Liver (tissue), 9 donors: ENCODE measurements around the gene IL32. TPM values are rescaled to one million over a fixed set of nuclear protein-coding genes. Genes with fewer than 3 reads are reported as not detected.

Experiments
- DNase-seq: peaks from one replicate; pipeline ENCODE4 v3.0.0-alpha.2; 2017; ENCODE audit warnings: low spot score
- H3K27ac ChIP-seq, 2 donors: one replicate each; pipeline ENCODE4 v1.7.0; 2013; ENCODE audit warnings: inconsistent platforms in 2 of 2, low read length in 2 of 2, control low read depth in 1 of 2, low read depth in 1 of 2, mild to moderate bottlenecking in 1 of 2
- H3K27me3 ChIP-seq, 4 donors: one replicate each; pipeline versions ENCODE4 v1.6.1 to v1.7.0; 2013; ENCODE audit warnings: low read length in 3 of 4, inconsistent platforms in 1 of 4, mild to moderate bottlenecking in 1 of 4, moderate library complexity in 1 of 4; ENCODE audit not compliant: control insufficient read depth in 4 of 4, insufficient read depth in 4 of 4
- H3K36me3 ChIP-seq, 4 donors: one replicate each; pipeline versions ENCODE4 v1.6.1 to v1.7.0; 2013; ENCODE audit warnings: low read length in 3 of 4, mild to moderate bottlenecking in 3 of 4, low read depth in 1 of 4, moderate library complexity in 1 of 4; ENCODE audit not compliant: control insufficient read depth in 4 of 4, insufficient read depth in 3 of 4
- H3K4me1 ChIP-seq, 4 donors: one replicate each; pipeline versions ENCODE4 v1.6.1 to v1.7.0; 2013; ENCODE audit warnings: low read length in 3 of 4, mild to moderate bottlenecking in 3 of 4, moderate library complexity in 1 of 4; ENCODE audit not compliant: control insufficient read depth in 4 of 4, insufficient read depth in 4 of 4
- H3K4me3 ChIP-seq, 3 donors: one replicate each; pipeline versions ENCODE4 v1.6.1 to v1.7.0; 2013; ENCODE audit warnings: low read length in 3 of 3, control low read depth in 1 of 3, low read depth in 1 of 3, mild to moderate bottlenecking in 1 of 3
- H3K9ac ChIP-seq, 2 donors: one replicate each; pipeline ENCODE4 v1.7.0; 2013; ENCODE audit warnings: low read length in 2 of 2, mild to moderate bottlenecking in 2 of 2, moderate library complexity in 2 of 2, control low read depth in 1 of 2, low read depth in 1 of 2
- H3K9me3 ChIP-seq, 4 donors: one replicate each; pipeline versions ENCODE4 v1.6.1 to v1.7.0; 2013; ENCODE audit warnings: low read length in 3 of 4; ENCODE audit not compliant: control insufficient read depth in 4 of 4
- ATF3 ChIP-seq: IDR thresholded peaks from 2 replicates; pipeline ENCODE4 v1.6.1; 2016; ENCODE audit warnings: antibody characterized with exemption
- EGR1 ChIP-seq, 2 donors: IDR thresholded peaks; 2 replicates each; pipeline ENCODE4 v1.6.1; 2016 to 2018; ENCODE audit warnings: antibody characterized with exemption in 2 of 2, low read depth in 2 of 2
- FOXA1 ChIP-seq: IDR thresholded peaks from 2 replicates; pipeline ENCODE4 v1.6.1; 2016; ENCODE audit warnings: antibody characterized with exemption
- FOXA2 ChIP-seq: IDR thresholded peaks from 2 replicates; pipeline ENCODE4 v1.6.1; 2016; ENCODE audit warnings: antibody characterized with exemption
- GABPA ChIP-seq, 2 donors: IDR thresholded peaks in 1 of 2; conservative IDR thresholded peaks in 1 of 2; 2 replicates each; pipeline ENCODE4 v1.6.1; 2016; ENCODE audit warnings: antibody characterized with exemption in 2 of 2, mild to moderate bottlenecking in 1 of 2, moderate library complexity in 1 of 2
- HNF4A ChIP-seq, 2 donors: conservative IDR thresholded peaks; 2 replicates each; pipeline ENCODE4 v1.6.1; 2016; ENCODE audit warnings: antibody characterized with exemption in 2 of 2, mild to moderate bottlenecking in 2 of 2
- HNF4G ChIP-seq: IDR thresholded peaks from 2 replicates; pipeline ENCODE4 v1.6.1; 2016; ENCODE audit warnings: antibody characterized with exemption
- JUND ChIP-seq, 2 donors: IDR thresholded peaks; 2 replicates each; pipeline ENCODE4 v1.6.1; 2016; ENCODE audit warnings: antibody characterized with exemption in 2 of 2
- RAD21 ChIP-seq, 2 donors: IDR thresholded peaks; 2 replicates each; pipeline ENCODE4 v1.6.1; 2016; ENCODE audit warnings: antibody characterized with exemption in 2 of 2, mild to moderate bottlenecking in 2 of 2
- REST ChIP-seq: IDR thresholded peaks from 2 replicates; pipeline ENCODE4 v1.6.1; 2016; ENCODE audit warnings: antibody characterized with exemption, mild to moderate bottlenecking
- RXRA ChIP-seq, 2 donors: IDR thresholded peaks; 2 replicates each; pipeline ENCODE4 v1.6.1; 2017 to 2018; ENCODE audit warnings: antibody characterized with exemption in 2 of 2, mild to moderate bottlenecking in 1 of 2
- SP1 ChIP-seq: IDR thresholded peaks from 2 replicates; pipeline ENCODE4 v1.6.1; 2018; ENCODE audit warnings: antibody characterized with exemption, mild to moderate bottlenecking
- TAF1 ChIP-seq: conservative IDR thresholded peaks from 2 replicates; pipeline ENCODE4 v1.6.1; 2016; ENCODE audit warnings: antibody characterized with exemption, mild to moderate bottlenecking
- YY1 ChIP-seq: IDR thresholded peaks from 2 replicates; pipeline ENCODE4 v1.6.1; 2016; ENCODE audit warnings: antibody characterized with exemption, mild to moderate bottlenecking
- ZBTB33 ChIP-seq: IDR thresholded peaks from 2 replicates; pipeline ENCODE4 v1.6.1; 2016; ENCODE audit warnings: antibody characterized with exemption
- WGBS: extraction: QIAGEN DNeasy Blood & Tissue Kit; methylation state at CpG from one replicate; pipeline ENCODE4 v1.1.7; 2013; 5-methylcytosine and 5-hydroxymethylcytosine counted together
- polyA plus RNA-seq, 2 donors: library from polyadenylated mRNA; stranded (reverse) in 1 of 2; unstranded in 1 of 2; fragments of 200-250 nt in 1 of 2; fragments of >200 nt in 1 of 2; fragmentation: Nextera tagmentation in 1 of 2; extraction: Ambion mirVana in 1 of 2; gene quantifications; one replicate each; pipeline versions ENCODE4 v1.2.1 to v1.2.3, GENCODE V29; 2013 to 2015
- total RNA-seq, 2 donors: library from RNA; depleted of rRNA; stranded (reverse); fragments of >200 nt; gene quantifications; one replicate each; pipeline ENCODE4 v1.2.3, GENCODE V29; 2014
- TF ChIP-seq, protein P1 (sequence below): IDR thresholded peaks from 2 replicates; pipeline ENCODE4 v1.6.1; 2016; ENCODE audit warnings: antibody characterized with exemption
- TF ChIP-seq, protein P2 (sequence below): fragments of 150-350 bp; IDR thresholded peaks from 2 replicates; pipeline ENCODE4 v1.5.1; 2017; ENCODE audit warnings: improper control_type of control experiment, low read depth, low read length; ENCODE audit not compliant: missing input control
- donor health status: healthy.
- donor health status: healthy.
- donor health status: healthy.
- donor health status: healthy.
- donor health status: healthy.

The IL32 gene
- total and polyA plus RNA-seq, 4 donors, result 8.6 to 328 (median 196) TPM

- DNase-seq, result no peak
- H3K4me3 ChIP-seq, result no peak overlapping the region
- H3K9me3 ChIP-seq, result no peaks in the 10 kb centered on the region
- H3K27ac ChIP-seq, result no peak overlapping the region
- no peak overlapping the region for H3K9ac ChIP-seq
- peaks cover 0 to 5% (median 2%) of the 10 kb centered on the region in 4 donors for H3K27me3 ChIP-seq
- H3K4me1 ChIP-seq, result peaks cover 17 to 52% (median 22%) of the 10 kb centered on the region in 4 donors
- peaks cover 0 to 14% (median 3%) of the 10 kb centered on the region in 4 donors for H3K36me3 ChIP-seq
- 93% methylated on average over 8 of the region's 8 CpGs for WGBS
- TF ChIP-seq, protein P1, sequence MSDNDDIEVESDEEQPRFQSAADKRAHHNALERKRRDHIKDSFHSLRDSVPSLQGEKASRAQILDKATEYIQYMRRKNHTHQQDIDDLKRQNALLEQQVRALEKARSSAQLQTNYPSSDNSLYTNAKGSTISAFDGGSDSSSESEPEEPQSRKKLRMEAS, result no peak
- TF ChIP-seq REST, result no peak
- TF ChIP-seq, protein P2, sequence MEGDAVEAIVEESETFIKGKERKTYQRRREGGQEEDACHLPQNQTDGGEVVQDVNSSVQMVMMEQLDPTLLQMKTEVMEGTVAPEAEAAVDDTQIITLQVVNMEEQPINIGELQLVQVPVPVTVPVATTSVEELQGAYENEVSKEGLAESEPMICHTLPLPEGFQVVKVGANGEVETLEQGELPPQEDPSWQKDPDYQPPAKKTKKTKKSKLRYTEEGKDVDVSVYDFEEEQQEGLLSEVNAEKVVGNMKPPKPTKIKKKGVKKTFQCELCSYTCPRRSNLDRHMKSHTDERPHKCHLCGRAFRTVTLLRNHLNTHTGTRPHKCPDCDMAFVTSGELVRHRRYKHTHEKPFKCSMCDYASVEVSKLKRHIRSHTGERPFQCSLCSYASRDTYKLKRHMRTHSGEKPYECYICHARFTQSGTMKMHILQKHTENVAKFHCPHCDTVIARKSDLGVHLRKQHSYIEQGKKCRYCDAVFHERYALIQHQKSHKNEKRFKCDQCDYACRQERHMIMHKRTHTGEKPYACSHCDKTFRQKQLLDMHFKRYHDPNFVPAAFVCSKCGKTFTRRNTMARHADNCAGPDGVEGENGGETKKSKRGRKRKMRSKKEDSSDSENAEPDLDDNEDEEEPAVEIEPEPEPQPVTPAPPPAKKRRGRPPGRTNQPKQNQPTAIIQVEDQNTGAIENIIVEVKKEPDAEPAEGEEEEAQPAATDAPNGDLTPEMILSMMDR, result no peak
- TF ChIP-seq TAF1, result no peak
- no peak for TF ChIP-seq HNF4G
- no peak for TF ChIP-seq ZBTB33
- no peak for TF ChIP-seq GABPA (IDR thresholded peaks at IDR 0.05 in 1 of 2, conservative IDR thresholded peaks at IDR 0.05 in 1 of 2)
- TF ChIP-seq HNF4A (conservative IDR thresholded peaks at IDR 0.05), result no peak
These were observed 39.4 kb upstream of the IL32 start for GRCh38 chr16:3026003-3026378.

DNA sequence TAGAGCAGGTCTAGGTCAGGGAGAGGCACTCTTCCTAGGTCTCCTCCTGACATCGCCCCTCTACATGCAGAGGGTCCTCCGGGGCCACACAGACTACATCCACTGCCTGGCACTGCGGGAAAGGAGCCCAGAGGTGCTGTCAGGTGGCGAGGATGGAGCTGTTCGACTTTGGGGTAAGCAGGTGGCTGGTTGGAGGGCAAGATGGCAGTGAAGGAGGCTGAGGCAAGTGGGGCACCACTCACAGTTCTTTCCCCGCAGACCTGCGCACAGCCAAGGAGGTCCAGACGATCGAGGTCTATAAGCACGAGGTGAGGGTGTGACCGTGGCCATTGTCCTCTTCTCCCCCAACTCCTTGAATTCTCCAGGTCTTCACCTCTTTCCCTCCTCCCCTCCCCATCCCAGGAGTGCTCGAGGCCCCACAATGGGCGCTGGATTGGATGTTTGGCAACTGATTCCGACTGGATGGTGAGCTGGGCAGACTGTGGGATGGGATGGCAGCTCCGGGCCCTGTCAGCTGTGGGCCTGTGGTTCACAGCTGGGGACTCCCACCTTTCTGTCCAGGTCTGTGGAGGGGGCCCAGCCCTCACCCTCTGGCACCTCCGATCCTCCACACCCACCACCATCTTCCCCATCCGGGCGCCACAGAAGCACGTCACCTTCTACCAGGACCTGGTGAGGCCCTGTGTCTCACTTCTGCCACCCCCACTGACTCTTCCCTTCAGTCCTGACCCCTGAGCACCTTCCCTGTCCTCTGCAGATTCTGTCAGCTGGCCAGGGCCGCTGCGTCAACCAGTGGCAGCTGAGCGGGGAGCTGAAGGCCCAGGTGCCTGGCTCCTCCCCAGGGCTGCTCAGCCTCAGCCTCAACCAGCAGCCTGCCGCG, 38.6 kb upstream of the IL32 start:
- no peak for DNase-seq
- Histone ChIP-seq H3K9me3 (no peaks in the 10 kb centered on the region), H3K27ac (no peak overlapping the region), H3K4me1 (peaks cover 13 to 44% (median 16%) of the 10 kb centered on the region in 4 donors), H3K9ac (no peak overlapping the region), H3K27me3 (peaks cover 0 to 5% (median 2%) of the 10 kb centered on the region in 4 donors), H3K36me3 (peaks cover 0 to 14% (median 3%) of the 10 kb centered on the region in 4 donors), H3K4me3 (no peak overlapping the region)
- WGBS, result 96% methylated on average over 24 of the region's 24 CpGs
- TF ChIP-seq HNF4G (no peak), SP1 (no peak), EGR1 (IDR thresholded peaks at IDR 0.05; ENCODE audit: low read depth in 2 of 2) (no peak), FOXA1 (no peak), JUND (IDR thresholded peaks at IDR 0.05) (no peak), ZBTB33 (no peak), REST (no peak), YY1 (no peak), RXRA (IDR thresholded peaks at IDR 0.05) (no peak), RAD21 (IDR thresholded peaks at IDR 0.05) (no peak), FOXA2 (no peak), ATF3 (no peak)
